H1 (cell line): ENCODE data around the gene NELL2.

Experiments
- ATF3 ChIP-seq: IDR thresholded peaks from 2 replicates; pipeline ENCODE4 v1.6.1; 2011; ENCODE audit warnings: low read depth, mild to moderate bottlenecking, low read length; ENCODE audit not compliant: insufficient read depth
- CHD1 ChIP-seq: IDR thresholded peaks from 2 replicates; pipeline ENCODE4 v1.6.1; 2012; ENCODE audit warnings: low read depth, low read length, improper control_type of control experiment
- CTCF ChIP-seq, 3 experiments: IDR thresholded peaks; 1 replicate in 2 of 3; 2 replicates in 1 of 3; pipeline versions ENCODE4 v1.5.1 to v1.6.1; 2011; ENCODE audit warnings: low read length in 3 of 3, mild to moderate bottlenecking in 3 of 3, inconsistent platforms in 2 of 3, low read depth in 1 of 3, moderate library complexity in 1 of 3; ENCODE audit not compliant: insufficient read depth in 1 of 3; ENCODE audit errors: control extremely low read depth in 1 of 3
- EZH2 ChIP-seq: fragments of 200-600 bp; sonication (generic); IDR thresholded peaks from 2 replicates; pipeline ENCODE4 v1.7.1; 2012; ENCODE audit warnings: low read depth, mild to moderate bottlenecking, moderate library complexity, low read length, inconsistent platforms; ENCODE audit not compliant: severe bottlenecking
- GABPA ChIP-seq: IDR thresholded peaks from 2 replicates; pipeline ENCODE4 v1.6.1; 2011; ENCODE audit warnings: mild to moderate bottlenecking, low read length, moderate library complexity, borderline replicate concordance; ENCODE audit not compliant: insufficient read depth
- KDM4A ChIP-seq: IDR thresholded peaks from one replicate; pipeline ENCODE4 v1.7.1; 2012; ENCODE audit warnings: low read depth, mild to moderate bottlenecking, moderate library complexity, low read length, inconsistent platforms; ENCODE audit not compliant: severe bottlenecking
- POLR2A ChIP-seq, 2 experiments: IDR thresholded peaks; 1 replicate in 1 of 2; 2 replicates in 1 of 2; pipeline ENCODE4 v1.6.1; 2011; ENCODE audit warnings: low read depth in 2 of 2, low read length in 2 of 2, mild to moderate bottlenecking in 2 of 2; ENCODE audit errors: control extremely low read depth in 1 of 2
- RAD21 ChIP-seq, 2 experiments: IDR thresholded peaks in 1 of 2; conservative IDR thresholded peaks in 1 of 2; 2 replicates each; pipeline ENCODE4 v1.6.1; 2011; ENCODE audit warnings: low read depth in 2 of 2, low read length in 2 of 2, improper control_type of control experiment in 1 of 2, inconsistent platforms in 1 of 2, mild to moderate bottlenecking in 1 of 2, moderate library complexity in 1 of 2
- RFX5 ChIP-seq: IDR thresholded peaks from 2 replicates; pipeline ENCODE4 v1.6.1; 2011; ENCODE audit warnings: low read depth, low read length, improper control_type of control experiment, borderline replicate concordance
- SP2 ChIP-seq: IDR thresholded peaks from 2 replicates; pipeline ENCODE4 v1.6.1; 2012; ENCODE audit warnings: mild to moderate bottlenecking, low read length, inconsistent platforms
- SP4 ChIP-seq: IDR thresholded peaks from 2 replicates; pipeline ENCODE4 v1.6.1; 2012; ENCODE audit warnings: low read length, inconsistent platforms
- TCF12 ChIP-seq: IDR thresholded peaks from 2 replicates; pipeline ENCODE4 v1.6.1; 2011; ENCODE audit warnings: low read depth, mild to moderate bottlenecking, low read length
- ZNF274 ChIP-seq: IDR thresholded peaks from 2 replicates; pipeline ENCODE4 v1.7.0; 2012; ENCODE audit warnings: low read length, borderline replicate concordance; ENCODE audit errors: extremely low read depth

GRCh38 chr12:44874981-44875416, 1.1 kb downstream of the NELL2 start:
- no peak for TF ChIP-seq CTCF (IDR thresholded peaks at IDR 0.05; ENCODE audit: control extremely low read depth in 1 of 3, insufficient read depth in 1 of 3, low read depth in 1 of 3, low read length in 3 of 3)
- TF ChIP-seq ATF3: no peak
- TF ChIP-seq RFX5: no peak
- TF ChIP-seq EZH2: no peak
- no peak for TF ChIP-seq CHD1
- no peak for TF ChIP-seq SP2
- TF ChIP-seq POLR2A (IDR thresholded peaks at IDR 0.05; ENCODE audit: control extremely low read depth in 1 of 2, low read depth in 2 of 2, low read length in 2 of 2): no peak
- no peak for TF ChIP-seq RAD21 (IDR thresholded peaks at IDR 0.05 in 1 of 2, conservative IDR thresholded peaks at IDR 0.05 in 1 of 2; ENCODE audit: low read depth in 2 of 2, low read length in 2 of 2)
- TF ChIP-seq SP4: no peak
- TF ChIP-seq ZNF274: no peak
- no peak for TF ChIP-seq GABPA
- no peak for TF ChIP-seq TCF12
- no peak for TF ChIP-seq KDM4A
